Germinal center (tissue), 1 donor: ENCODE measurements around the gene ORMDL2.
"Not testable (repeated sequence)": the region's sequence is repeated elsewhere in the genome, so short reads cannot be mapped to it uniquely, and the experiment has no call there.

Source experiments
- DNase-seq: peaks from one replicate; pipeline ENCODE4 v3.0.0; 2012; ENCODE audit warnings: mixed read lengths, low spot score

ORMDL2 gene

DNA sequence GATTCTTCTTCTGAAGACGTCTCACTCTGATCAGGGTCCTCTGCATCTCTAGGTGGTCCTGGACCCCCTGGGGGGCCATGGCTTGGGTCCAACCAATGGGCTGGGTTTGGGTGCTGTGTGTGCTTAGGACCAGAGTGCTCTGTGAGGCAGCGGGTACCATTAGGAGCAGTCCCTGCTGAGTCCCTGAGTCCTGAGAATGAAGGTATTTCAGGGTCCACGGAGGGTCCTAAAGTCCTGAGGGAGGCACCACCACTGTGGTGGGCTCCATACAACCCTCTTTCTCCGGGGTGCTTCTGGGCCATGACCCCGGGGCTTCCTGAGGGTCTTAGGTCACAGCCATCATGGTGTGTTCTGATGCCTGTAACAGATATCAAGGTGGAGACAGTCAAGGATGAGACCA is 10.5 kb downstream of the ORMDL2 start:
- no peak for DNase-seq

DNA sequence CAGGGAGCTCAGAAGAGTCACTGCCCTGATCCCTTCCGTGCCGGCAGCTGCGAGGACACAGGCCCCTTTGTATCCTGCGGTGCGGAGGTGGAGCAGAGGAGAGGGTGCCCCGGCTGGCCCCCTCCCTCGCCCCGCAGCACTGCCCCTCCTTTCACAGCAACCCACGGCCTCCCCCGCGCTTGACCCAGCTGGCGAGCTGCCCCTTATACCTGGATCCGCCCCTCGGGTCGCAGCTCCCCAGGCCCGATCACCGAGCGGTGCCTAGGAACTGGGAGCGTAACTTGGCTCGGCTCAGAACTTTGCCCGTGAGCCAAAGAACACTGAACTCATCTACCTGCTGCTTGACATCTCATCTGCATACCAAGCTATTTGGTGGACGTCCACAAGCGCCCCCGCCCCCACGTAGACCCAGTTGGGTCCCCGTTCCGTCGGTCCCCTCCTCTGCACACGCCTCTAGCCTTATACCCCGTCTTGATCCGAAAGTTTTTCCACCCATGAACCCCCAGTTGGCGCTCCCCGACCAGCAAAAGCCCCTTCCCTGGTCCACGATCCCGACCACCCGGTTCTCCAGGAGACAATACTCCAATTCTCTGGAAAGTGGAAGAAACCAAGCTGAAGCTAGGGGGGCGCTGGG is 12.2 kb downstream of the ORMDL2 start:
- DNase-seq = peak; percentile 50

DNA sequence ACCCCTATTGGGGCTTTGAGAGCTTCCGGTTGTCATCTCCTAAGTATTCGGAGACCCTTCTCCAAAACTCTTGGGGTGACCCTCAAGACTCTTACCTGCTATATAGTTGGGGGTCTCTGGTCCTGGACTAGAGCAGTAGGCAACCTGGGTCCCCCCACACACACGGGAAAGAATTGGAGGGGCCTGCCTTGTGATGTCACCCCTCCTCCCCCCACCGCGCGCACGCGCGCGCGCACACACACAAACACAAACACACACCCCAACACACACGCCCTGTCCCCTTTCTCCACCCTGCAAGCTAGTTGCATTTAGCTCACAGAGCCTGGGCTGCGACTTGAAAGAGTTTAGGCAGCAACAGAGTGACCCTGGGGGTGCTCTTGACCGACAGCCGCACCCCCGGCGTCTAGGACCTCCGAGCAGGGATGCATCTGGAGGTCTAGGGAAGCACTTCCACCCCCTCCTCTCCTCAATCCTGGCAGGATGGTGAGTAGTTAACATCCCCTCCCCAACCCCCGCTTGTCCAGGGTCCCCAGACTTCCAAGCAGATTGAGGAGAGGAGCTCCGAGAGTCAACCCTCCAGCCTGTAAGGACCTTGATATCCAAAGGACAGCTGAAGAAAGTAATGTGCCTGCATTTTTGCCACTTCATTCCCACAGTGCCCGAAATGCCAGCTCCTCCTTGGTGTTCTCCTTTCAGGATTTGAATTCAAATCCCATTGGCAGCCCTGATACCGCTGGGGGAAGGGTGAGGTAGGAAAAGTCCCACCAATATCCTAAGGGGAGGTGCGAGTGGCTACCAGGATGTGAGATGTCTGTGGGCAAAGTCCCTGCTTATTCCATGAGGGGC is 13.0 kb downstream of the ORMDL2 start:
- peak; percentile 76 for DNase-seq

DNA sequence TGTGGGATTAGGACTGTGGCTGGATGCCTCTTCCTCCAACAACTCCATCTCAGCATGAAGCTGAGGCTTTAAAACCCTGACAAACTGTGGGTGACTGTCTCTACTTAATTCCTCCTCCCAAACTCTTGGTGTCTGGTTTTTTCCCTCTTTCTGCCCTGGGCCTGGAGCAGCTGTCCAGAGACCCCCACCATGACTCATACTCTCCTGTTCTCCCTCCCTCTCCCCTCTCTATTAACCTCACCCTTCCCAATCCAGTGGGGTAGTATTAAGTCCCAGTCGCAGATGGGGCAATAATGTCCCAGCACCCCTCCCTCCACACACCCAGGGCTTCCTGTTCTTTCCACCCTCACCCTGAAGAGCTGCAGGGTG is 13.6 kb downstream of the ORMDL2 start:
- DNase-seq = no peak

DNA sequence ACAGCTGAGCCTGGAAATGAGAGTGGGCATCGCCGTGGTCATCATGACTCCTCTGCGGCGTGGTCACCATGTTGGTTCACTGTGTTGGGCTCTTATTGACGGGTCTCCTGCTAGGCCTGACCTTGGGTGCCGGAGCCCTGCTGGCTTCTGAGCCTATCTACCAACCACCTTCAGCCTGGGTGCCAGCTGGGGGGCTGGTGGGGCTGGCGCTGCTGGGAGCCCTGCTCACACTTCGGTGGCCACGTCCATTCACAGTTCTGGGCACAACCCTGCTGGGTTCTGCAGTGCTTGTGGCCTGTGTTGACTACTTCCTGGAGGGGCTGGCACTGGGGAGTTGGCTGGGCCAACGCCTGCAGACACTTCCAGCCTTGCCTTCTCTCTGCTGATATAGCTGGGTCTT is 15.2 kb downstream of the ORMDL2 start:
- DNase-seq = no peak

DNA sequence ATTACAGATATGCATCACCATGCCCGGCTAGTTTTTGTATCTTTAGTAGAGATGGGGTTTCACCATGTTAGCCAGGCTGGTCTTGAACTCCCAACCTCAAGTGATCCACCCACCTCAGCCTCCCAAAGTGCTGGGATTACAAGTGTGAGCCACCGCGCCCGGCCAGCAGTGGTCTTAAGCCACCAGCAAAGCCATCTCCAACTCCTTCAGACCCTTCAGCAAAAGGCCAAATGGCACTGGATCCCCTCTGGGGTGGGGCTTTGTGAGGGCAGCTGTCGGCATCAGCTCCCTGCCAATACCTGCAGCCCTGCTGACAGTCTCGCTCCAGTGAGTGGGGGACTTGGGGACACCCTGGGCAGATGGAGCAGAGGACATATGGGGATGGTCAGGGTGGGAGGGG is 16.6 kb downstream of the ORMDL2 start:
- DNase-seq = not testable (repeated sequence)

DNA sequence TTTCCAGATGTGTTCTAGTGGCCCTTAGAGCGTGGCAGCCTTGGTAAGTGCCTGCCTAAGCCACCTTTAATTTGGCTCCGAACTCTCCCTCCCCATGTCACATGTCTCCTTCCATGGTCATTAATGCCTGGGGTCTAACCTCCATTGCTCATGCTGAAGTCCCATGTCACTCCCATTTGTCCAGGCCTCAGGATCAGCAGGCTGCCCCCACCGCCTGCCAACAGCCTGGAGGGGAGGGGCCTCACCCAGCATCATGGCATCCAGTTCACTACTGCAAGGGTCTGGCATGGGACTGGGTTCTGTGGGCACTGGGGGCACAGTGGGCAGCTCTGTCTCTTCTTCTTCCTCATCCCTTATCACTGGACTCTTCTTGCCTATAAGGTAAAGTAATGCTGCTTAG is 20.5 kb downstream of the ORMDL2 start:
- no peak for DNase-seq

DNA sequence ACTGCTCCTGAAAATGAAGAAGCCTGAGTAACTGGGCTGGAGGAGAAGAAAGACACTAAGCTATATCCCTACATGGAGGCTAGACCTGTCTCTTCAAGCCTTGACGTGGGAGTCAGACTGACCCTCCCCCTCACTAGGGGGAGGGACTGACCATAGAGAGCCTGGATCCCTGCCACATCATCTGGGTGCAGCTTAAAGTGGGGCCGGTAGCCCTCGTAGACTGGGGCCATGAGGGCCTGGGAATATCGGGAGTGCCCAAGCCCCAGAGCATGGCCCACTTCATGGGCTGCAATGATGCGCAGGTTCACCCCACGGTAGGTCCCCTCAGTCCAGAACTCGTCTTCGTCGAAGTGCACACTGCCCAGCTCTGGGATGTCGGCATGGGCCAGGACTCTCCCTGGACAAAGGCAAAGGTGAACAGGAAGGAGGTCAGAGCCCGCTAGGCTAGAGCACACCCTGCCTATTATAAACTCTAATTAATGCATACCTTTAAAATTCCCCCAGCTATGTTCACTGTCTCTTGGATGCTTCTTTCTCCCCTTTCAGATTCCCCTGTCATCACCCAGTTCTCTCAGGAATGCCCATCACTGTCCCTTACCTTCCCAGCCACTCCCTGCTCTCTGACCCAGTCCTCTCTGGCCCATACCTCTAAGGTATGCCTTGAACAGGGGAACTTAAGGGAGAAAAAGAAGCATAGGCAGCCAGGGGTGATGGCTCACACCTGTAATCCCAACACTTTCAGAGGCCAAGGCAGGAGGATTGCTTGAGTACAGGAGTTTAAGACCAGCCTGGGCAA is 21.7 kb downstream of the ORMDL2 start:
- DNase-seq = no peak

DNA sequence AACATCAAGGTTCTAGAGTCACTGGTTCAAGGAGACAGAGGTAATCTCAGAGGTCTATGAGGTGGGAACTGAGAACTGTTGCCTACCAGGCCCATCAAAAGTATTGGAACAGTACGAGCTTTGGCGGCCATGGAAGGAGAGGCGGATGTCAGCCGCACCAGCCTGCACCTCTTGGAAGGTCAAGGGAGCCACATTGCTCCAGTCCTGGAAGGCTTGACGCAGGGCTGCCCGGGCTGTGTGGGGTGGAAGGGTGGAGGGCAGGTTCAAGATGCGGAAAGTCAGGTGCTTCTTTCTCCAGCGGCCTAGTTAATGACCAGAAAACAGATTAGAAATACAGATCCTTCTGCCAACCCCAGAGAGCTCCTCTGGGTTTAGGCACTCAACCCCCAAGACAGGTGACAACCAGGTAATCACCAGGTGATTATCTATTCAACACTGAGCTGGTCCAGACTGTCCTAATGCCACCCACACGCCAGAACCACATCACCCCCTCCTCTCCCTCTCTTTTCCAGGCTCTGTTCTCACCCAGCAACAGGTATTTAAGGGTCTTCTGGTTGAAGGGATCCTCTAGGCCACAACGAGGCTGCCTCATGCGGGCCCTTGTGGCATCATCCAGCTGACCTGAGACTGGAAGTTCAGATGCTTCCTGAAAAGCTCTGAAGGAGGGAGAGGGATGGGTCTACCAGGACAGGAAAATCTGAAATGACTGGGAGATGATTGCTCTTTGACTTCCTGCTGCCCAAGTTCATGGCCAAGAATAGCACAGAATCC is 22.9 kb downstream of the ORMDL2 start:
- no peak for DNase-seq

DNA sequence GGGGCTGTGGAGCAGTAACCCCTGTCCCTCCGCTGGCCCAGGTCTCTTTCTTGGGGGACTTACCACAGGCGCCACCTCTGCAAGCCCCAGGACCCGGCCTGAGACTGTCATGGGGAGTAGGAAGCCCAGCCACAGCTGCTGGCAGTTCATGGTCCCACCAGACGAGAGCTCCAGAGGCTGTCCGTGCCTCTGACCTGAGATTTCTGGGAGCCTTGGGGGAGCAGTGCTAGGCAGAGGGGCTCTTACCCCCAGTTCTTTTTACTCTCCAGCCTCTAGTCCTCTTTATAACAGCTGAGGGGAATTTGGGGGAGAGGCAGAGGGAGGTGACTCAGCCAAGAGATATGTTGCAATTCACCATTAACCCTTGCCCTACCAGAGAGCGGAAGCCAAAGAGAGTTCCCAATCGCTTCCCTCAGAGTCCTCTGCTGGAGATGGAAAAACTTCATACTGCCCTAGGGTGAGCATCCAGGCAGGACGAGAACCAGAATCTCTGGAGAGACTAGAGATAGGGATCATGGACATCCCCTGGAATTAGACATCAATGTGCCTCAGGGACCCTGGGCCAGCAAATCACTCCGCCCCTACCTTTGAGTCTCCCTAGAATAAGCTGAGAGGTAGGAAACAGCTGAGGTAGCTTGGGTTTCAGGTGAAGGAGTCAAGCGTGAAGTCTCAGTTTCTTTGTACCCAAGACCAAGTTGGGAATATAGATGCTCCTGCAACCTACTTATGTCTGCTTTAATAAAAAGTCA is 25.0 kb downstream of the ORMDL2 start, which contains the start of gene MMP19:
MMP19 (minus strand) TSS at position 256 of the 749 bp plus-strand sequence; CDS start at position 150, 106 bp downstream.
- DNase-seq = no peak

DNA sequence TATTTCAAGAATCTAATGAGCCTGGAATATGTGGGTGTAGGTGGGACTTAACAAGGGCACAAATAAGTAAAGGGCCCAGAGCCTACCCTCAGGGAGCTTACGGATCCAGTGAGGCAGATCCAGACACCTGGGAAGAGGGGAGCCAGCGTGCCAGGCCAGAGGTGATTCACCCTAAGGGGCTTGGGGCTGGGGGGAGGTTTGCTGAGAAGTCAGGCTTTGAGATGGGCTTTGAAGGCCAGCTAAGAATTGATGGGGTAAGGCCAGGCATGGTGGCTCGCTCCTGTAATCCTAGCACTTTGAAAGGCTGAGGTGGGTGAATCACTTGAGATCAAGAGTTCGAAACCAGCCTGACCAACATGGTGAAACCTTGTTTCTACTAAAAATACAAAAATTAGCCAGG is 25.6 kb downstream of the ORMDL2 start:
- no peak for DNase-seq

DNA sequence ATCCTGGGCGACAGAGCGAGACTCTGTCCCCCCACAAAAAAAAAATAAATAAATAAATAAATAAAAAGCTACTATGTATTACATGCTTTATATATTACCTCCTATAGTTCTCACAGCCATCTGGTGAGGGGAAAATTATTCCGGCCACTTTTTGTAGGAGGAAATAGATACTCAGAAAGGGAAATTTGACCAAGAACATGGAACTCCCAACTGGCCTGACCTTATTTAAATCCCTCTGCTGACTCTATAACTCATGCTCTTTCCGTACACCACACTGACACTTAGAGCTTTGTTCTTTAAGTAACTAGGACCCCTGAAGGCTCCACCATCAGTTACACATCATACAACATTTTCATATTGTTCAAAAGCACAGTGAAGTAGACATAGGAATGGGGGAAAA is 27.1 kb downstream of the ORMDL2 start:
- DNase-seq = no peak

DNA sequence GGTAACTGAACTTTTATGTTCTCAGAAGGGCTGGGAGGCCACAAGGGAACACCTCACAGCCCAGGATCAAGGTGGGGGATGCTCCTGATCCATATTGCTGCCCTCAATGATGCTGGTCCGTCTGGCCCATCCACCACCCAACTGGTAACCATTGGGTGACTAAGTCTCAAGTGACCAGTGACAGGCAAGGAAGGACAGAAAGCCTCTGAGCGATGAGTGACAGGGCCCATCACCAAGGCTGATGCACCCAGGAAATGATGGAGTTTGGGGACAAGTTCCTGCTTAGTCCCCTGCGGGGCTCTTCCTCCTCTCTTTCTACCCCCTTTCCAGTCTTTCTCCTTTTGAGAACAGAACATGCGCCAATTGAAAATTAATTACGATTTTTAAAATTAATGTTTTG is 27.5 kb downstream of the ORMDL2 start:
- DNase-seq = no peak

DNA sequence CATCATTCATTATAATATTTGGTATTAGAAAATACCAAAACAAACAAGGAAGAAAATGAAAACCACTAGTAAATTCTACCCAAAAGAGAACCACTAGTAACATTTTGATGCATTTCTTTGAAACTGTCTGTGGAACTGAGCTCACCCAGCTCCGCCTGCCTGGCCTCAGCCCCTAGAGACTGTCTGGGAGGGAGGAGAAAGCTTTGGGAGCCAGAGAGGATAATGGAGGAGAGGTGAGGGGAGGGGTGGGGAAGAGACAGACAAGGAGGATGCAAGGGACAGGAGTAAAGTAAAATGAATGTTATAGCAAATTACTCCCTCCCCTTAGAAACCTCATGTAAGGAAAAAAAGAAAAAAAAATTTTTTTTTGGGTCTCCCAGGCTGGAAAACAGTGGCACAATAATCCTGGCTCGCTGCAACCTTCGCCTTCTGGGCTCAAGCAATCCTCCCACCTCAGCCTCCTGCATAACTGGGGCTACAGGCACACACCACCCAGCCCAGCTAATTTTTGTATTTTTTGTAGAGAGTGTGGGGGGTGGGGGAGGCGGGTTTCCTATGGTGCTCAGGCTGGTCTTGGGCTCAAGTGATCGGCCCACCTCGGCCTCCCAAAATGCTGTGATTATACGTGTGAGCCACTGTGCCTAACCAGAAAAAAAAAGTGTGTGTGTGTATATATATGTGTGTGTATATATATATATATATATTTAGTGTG is 28.1 kb downstream of the ORMDL2 start:
- DNase-seq = no peak

DNA sequence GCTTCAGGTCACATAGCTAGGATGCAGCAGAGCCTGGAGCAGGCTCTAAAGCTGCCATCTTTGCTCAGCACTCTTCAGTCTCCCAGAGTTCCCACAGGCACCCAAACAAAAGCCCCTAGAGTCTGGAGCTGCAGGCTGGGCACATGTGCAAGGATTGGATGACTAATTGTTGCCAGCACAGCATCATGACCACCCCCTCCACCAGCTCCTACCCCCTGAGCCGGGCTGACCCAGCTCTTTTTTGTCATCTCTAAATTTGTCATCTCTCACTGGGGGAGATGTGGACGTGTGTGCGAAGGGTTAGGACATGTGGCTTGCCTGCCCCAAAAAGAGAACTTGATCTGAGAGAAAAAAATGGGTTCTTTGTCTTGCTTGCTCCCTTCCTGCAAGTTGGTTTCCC is 29.2 kb downstream of the ORMDL2 start:
- no peak for DNase-seq

DNA sequence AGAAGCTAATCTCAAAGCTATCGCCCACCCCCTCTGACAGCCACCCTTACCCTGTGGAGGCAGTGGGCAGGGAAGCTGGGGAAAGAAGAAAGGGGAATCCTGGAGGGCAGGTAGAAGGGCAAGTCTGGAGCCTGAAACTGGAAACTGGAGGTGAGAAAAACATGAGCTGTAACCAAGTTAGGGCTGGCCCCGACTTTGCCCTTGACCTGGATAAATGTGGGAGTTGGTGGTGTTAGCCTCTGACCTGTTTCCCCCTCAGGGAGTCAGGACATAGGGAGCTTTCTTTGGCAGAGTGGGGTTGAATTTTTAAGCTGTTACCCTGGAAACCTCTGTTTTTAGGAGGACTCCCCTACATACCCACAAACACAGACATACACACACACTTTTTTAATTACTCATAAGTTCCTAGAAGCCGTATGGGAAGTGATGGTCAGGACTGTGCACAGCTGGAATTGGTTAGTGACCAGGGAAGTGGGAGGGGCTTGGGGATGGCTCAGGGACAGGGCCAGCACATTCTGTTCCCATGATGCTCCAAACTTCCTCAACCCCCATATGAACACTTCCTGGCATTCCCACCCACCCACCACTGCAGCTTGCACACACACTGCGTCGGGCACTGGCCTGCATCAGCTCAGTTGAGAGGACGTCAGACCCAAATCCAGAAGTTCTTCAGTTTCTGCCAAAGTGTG is 29.9 kb downstream of the ORMDL2 start:
- DNase-seq = no peak

DNA sequence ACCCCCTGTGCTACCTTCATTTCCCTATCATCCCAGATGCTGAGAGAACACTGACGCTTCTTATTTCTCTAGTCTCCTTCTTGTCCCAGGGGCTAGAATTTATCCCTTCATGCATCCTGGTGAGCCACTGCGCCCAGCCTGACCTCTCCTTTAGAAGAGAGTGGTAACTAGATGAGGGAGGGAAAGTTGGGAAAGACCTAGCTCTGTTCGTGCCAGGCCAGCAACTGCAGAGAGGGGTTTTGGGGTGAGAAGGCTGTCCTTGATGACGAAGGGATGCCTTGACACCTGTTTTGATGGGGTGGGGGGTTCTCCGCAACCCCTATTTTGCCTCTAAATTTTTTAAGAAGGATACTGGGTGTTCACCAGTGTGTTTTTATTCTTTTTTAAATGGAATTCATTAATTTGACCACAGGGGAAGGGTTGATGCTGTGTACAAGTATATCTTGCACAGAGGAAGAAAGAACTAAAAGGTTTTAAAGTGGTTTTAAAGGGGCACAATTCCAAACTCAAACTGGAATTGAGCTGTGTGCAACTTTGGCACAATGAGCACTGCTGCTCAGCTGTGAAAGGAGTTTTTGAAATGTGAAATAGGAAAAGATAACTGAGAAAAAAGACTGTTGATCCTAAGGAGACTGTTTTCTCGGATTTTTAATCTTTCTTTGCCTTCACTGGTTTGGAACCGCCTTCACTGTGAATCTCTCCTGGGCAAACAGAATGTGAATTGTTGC is 31.9 kb downstream of the ORMDL2 start:
- DNase-seq = no peak

DNA sequence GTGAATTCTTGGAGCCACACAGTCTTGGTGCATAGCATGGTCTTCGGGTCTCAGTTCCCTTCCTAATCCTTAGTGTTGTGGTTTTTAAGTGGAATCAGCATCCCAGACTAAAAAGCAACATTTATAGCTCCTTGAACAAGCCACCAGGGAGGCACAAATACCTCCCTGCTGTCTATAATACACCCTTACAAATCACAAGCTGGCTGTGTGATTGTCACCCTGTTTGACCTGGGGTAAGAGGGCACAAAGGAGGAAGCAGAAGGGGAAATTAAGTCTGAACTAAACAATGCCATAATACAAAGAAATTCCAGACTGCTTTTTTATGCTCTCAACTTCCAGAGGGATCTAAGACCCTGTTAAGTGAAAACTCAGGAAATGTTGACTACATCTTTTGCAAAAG is 32.6 kb downstream of the ORMDL2 start:
- no peak for DNase-seq

DNA sequence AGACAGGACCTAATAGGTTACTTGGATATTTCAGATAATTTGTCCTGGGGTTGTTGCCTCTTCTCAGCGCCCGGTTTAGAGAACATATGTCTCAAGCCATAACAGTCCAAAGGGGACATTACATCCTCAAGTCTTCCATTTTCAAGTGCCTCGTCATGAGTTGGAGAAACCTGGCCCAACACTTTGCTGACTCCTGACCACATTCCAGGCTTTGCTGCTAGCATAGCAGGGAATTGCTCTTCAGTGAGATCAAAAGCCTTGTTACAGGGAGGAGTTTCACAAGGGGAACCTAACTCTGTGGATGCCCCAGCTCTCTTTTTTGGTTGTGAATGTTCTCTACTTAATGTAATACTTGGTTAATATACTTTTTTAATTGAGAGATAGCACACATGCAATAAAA is 33.1 kb downstream of the ORMDL2 start:
- DNase-seq = no peak
